ENCODE results near the gene PRPF31. TPM values are rescaled to one million over a fixed set of nuclear protein-coding genes. Genes with fewer than 3 reads are reported as not detected.

Gene PRPF31
- polyA plus RNA-seq, 1 donor (not counting 4 experiments of a cell fraction or from before 2014, with no cell fraction given), result 42.2 TPM

DNA sequence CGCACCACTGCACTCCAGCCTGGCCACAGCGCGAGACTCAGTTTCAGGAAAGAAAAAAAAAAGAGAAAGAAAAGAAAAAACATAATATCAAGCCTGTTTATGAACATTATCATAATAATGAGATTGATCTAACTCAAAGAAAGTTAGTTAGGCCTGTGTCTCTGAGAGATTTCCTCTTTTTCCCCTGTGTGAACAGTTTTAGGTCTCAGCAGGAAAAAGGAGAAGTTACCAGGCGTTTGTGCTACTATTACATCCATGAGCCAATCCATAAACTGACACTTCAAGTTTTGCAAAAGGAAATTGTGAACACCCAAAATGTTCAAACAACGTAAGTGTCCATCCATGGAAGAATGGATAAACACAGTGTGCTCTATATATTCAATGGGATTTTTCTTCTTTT, 38.2 kb upstream of the PRPF31 start:
- no peaks in the 10 kb centered on the region for H3K79me2 ChIP-seq (ENCODE audit: control insufficient read depth, insufficient read depth, low read length)
- no peaks in the 10 kb centered on the region for H3K27me3 ChIP-seq (ENCODE audit: control insufficient read depth, extremely low read depth, insufficient read depth, low read length)
- H3K9ac ChIP-seq (ENCODE audit: control insufficient read depth, extremely low read depth, insufficient read depth, low read length), result no peak overlapping the region
- H3K4me1 ChIP-seq (ENCODE audit: control insufficient read depth, extremely low read depth, insufficient read depth, low read length), result no peaks in the 10 kb centered on the region
- no peaks in the 10 kb centered on the region for H3K9me1 ChIP-seq (ENCODE audit: control insufficient read depth, extremely low read depth, insufficient read depth, low read length)
- no peak overlapping the region for H2AFZ ChIP-seq (ENCODE audit: control insufficient read depth, low read length)
- no peaks in the 10 kb centered on the region for H3K36me3 ChIP-seq (ENCODE audit: control insufficient read depth in 2 of 2, extremely low read depth in 1 of 2, insufficient read depth in 2 of 2, low read length in 2 of 2)
- no peaks in the 10 kb centered on the region for H4K20me1 ChIP-seq (ENCODE audit: control insufficient read depth, extremely low read depth, insufficient read depth, low read length)
- no peak overlapping the region for H3K27ac ChIP-seq (ENCODE audit: control insufficient read depth, insufficient read depth, low read length)
- H3K4me3 ChIP-seq (ENCODE audit: control insufficient read depth in 2 of 3, extremely low read depth in 1 of 3, insufficient read depth in 2 of 3, low read depth in 1 of 3, low read length in 3 of 3), result no peak overlapping the region
- peaks cover 4% of the 10 kb centered on the region for H3K9me3 ChIP-seq (ENCODE audit: control insufficient read depth, low read depth, low read length)
- DNase-seq (ENCODE audit: low read depth, low spot score), result no peak
- dilution Hi-C loops (cut with MboI; ENCODE audit: extremely low pct_ligation_motif_present, low sequenced_read_pairs), result no loop called here
- FAIRE-seq, result no peak
- TF ChIP-seq EZH2 (IDR thresholded peaks at IDR 0.05; ENCODE audit: low read length), result no peak
- TF ChIP-seq, protein P1, sequence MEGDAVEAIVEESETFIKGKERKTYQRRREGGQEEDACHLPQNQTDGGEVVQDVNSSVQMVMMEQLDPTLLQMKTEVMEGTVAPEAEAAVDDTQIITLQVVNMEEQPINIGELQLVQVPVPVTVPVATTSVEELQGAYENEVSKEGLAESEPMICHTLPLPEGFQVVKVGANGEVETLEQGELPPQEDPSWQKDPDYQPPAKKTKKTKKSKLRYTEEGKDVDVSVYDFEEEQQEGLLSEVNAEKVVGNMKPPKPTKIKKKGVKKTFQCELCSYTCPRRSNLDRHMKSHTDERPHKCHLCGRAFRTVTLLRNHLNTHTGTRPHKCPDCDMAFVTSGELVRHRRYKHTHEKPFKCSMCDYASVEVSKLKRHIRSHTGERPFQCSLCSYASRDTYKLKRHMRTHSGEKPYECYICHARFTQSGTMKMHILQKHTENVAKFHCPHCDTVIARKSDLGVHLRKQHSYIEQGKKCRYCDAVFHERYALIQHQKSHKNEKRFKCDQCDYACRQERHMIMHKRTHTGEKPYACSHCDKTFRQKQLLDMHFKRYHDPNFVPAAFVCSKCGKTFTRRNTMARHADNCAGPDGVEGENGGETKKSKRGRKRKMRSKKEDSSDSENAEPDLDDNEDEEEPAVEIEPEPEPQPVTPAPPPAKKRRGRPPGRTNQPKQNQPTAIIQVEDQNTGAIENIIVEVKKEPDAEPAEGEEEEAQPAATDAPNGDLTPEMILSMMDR (optimal IDR thresholded peaks at IDR 0.05 in 1 of 3, IDR thresholded peaks at IDR 0.05 in 1 of 3, conservative IDR thresholded peaks at IDR 0.05 in 1 of 3; ENCODE audit: extremely low read depth in 1 of 3, insufficient read depth in 2 of 3, low read length in 3 of 3), result no peak
- no peak overlapping the region for H3K4me2 ChIP-seq (ENCODE audit: control insufficient read depth, extremely low read depth, insufficient read depth, low read depth, low read length)

DNA sequence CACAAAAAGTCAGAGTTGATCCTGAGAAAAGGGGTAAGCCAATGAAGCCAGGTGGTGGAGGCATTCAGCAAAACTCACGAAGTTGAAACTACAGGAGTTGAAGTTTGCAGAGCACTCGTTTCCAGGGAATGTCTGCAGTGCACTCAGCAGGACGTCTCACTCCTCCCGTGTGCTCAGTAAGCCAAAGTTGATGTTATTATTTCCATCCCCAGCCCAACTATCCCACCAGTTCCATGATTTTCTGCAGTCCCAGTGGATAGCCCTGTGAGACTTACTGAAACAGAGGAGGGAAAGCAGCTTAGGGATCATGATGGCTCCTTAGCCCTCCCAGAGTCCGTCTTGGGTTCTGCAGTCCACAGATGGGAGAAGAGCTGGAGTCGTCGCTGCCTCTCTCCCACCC, 34.5 kb upstream of the PRPF31 start, which contains the start of gene TARM1:
TARM1 (minus strand) TSS at position 334 of the 400 bp plus-strand sequence; CDS start at position 309, 25 bp downstream.
- Histone ChIP-seq H3K36me3 (ENCODE audit: control insufficient read depth in 2 of 2, extremely low read depth in 1 of 2, insufficient read depth in 2 of 2, low read length in 2 of 2) (no peaks in the 10 kb centered on the region), H3K4me2 (ENCODE audit: control insufficient read depth, extremely low read depth, insufficient read depth, low read depth, low read length) (no peak within 1 kb of the TSS), H3K27ac (ENCODE audit: control insufficient read depth, insufficient read depth, low read length) (no peak within 1 kb of the TSS), H3K4me1 (ENCODE audit: control insufficient read depth, extremely low read depth, insufficient read depth, low read length) (no peaks in the 10 kb centered on the region), H3K4me3 (ENCODE audit: control insufficient read depth in 2 of 3, extremely low read depth in 1 of 3, insufficient read depth in 2 of 3, low read depth in 1 of 3, low read length in 3 of 3) (no peak within 1 kb of the TSS), H3K27me3 (ENCODE audit: control insufficient read depth, extremely low read depth, insufficient read depth, low read length) (no peaks in the 10 kb centered on the region), H4K20me1 (ENCODE audit: control insufficient read depth, extremely low read depth, insufficient read depth, low read length) (no peaks in the 10 kb centered on the region), H3K79me2 (ENCODE audit: control insufficient read depth, insufficient read depth, low read length) (no peaks in the 10 kb centered on the region), H2AFZ (ENCODE audit: control insufficient read depth, low read length) (no peak within 1 kb of the TSS), H3K9me3 (ENCODE audit: control insufficient read depth, low read depth, low read length) (peaks cover 4% of the 10 kb centered on the region), H3K9me1 (ENCODE audit: control insufficient read depth, extremely low read depth, insufficient read depth, low read length) (no peaks in the 10 kb centered on the region), H3K9ac (ENCODE audit: control insufficient read depth, extremely low read depth, insufficient read depth, low read length) (no peak within 1 kb of the TSS)
- DNase-seq (ENCODE audit: low read depth, low spot score), result no peak
- TF ChIP-seq EZH2 (IDR thresholded peaks at IDR 0.05; ENCODE audit: low read length), result no peak
- TF ChIP-seq, protein P1 (optimal IDR thresholded peaks at IDR 0.05 in 1 of 3, IDR thresholded peaks at IDR 0.05 in 1 of 3, conservative IDR thresholded peaks at IDR 0.05 in 1 of 3; ENCODE audit: extremely low read depth in 1 of 3, insufficient read depth in 2 of 3, low read length in 3 of 3), result no peak
- dilution Hi-C loops (cut with MboI; ENCODE audit: extremely low pct_ligation_motif_present, low sequenced_read_pairs), result no loop called here
- no peak for FAIRE-seq

Measured in keratinocyte (primary cell).